ENCODE measurements around the gene SPRYD4.
"Not testable (repeated sequence)": the region's sequence is repeated elsewhere in the genome, so short reads cannot be mapped to it uniquely, and the experiment has no call there.

DNA sequence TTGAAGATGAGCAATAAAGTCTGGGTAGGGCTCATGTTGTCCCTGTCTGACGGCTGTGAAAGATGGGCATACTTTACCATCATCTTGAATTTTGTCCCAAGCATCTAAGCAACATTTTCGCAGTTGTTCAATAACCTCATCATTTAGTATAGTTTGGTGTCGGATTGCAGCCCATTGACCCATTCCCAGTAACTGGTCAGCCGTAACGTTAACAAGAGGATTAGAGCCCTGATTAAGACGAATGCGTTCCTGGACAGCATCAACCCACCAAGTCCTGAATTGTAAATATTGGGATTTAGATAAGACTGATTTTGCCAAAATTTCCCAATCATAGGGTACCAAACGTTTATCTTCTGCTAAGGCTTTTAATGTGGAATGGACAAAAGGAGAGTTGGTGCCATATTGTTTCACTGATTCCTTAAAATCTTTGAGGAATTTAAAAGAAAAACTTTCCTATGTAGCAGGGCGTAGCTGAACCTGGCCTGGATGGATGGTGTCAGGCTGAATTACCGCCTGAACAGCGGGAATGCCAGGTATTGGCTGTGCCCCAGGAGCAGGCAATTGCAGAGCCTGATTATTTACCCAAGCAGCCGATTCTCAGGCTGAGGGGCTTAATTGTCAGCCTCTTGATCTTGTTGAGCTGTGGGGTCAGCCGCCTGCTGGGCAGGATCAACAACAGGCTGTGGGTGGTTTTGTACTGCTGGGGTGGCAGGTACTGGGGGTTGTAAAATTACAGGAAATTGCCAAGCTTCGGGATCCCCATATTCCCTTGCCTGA, 29.9 kb downstream of the SPRYD4 start:
- TF ChIP-seq, protein P1, sequence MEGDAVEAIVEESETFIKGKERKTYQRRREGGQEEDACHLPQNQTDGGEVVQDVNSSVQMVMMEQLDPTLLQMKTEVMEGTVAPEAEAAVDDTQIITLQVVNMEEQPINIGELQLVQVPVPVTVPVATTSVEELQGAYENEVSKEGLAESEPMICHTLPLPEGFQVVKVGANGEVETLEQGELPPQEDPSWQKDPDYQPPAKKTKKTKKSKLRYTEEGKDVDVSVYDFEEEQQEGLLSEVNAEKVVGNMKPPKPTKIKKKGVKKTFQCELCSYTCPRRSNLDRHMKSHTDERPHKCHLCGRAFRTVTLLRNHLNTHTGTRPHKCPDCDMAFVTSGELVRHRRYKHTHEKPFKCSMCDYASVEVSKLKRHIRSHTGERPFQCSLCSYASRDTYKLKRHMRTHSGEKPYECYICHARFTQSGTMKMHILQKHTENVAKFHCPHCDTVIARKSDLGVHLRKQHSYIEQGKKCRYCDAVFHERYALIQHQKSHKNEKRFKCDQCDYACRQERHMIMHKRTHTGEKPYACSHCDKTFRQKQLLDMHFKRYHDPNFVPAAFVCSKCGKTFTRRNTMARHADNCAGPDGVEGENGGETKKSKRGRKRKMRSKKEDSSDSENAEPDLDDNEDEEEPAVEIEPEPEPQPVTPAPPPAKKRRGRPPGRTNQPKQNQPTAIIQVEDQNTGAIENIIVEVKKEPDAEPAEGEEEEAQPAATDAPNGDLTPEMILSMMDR (conservative IDR thresholded peaks at IDR 0.05): not testable (repeated sequence)
- not testable (repeated sequence) for TF ChIP-seq ZFX (IDR thresholded peaks at IDR 0.05)
